HCT116 (cell line): Measurements from ENCODE around the gene CACNG6.

Experiments
- ATF3 ChIP-seq: IDR thresholded peaks from 2 replicates; pipeline ENCODE4 v1.6.1; 2012
- CTCF ChIP-seq, 3 experiments: fragments of 200-600 bp in 1 of 3; sonication (generic) in 1 of 3; IDR thresholded peaks in 2 of 3; conservative IDR thresholded peaks in 1 of 3; 2 replicates each; pipeline ENCODE4 v1.5.1; 2012 to 2017; ENCODE audit warnings: low read depth in 2 of 3, low read length in 2 of 3, antibody characterized with exemption in 1 of 3, borderline replicate concordance in 1 of 3, control low read depth in 1 of 3, mild to moderate bottlenecking in 1 of 3, mixed read lengths in 1 of 3, mixed run types in 1 of 3, moderate library complexity in 1 of 3; ENCODE audit not compliant: insufficient read depth in 1 of 3
- FOSL1 ChIP-seq: IDR thresholded peaks from 2 replicates; pipeline ENCODE4 v1.6.1; 2012; ENCODE audit warnings: low read depth
- POLR2A ChIP-seq: IDR thresholded peaks from 2 replicates; pipeline ENCODE4 v1.7.0; 2011; ENCODE audit warnings: borderline replicate concordance; ENCODE audit not compliant: insufficient read depth, insufficient read length; ENCODE audit errors: extremely low read depth
- POLR2AphosphoS5 ChIP-seq: IDR thresholded peaks from 2 replicates; pipeline ENCODE4 v1.6.1; 2011; ENCODE audit warnings: mild to moderate bottlenecking, low read depth, low read length, moderate library complexity
- YY1 ChIP-seq: IDR thresholded peaks from 2 replicates; pipeline ENCODE4 v1.6.1; 2011; ENCODE audit warnings: low read length, low read depth, moderate library complexity, mild to moderate bottlenecking; ENCODE audit not compliant: insufficient replicate concordance; ENCODE audit errors: extremely low read depth

GRCh38 chr19:53989600-53990533 is 1.6 kb upstream of the CACNG6 start:
- no peak for TF ChIP-seq YY1
- no peak for TF ChIP-seq ATF3
- TF ChIP-seq CTCF (IDR thresholded peaks at IDR 0.05 in 2 of 3, conservative IDR thresholded peaks at IDR 0.05 in 1 of 3; ENCODE audit: borderline replicate concordance in 1 of 3, insufficient read depth in 1 of 3, low read depth in 2 of 3, low read length in 2 of 3): no peak
- TF ChIP-seq POLR2A: no peak
- TF ChIP-seq FOSL1: no peak
- TF ChIP-seq POLR2AphosphoS5: no peak
